LNCaP clone FGC (cell line): ENCODE results near the gene ANGPTL2.

ENCODE experiments used
- DNase-seq: peaks from one replicate; pipeline ENCODE4 v3.0.0-alpha.2; 2011; ENCODE audit warnings: low read depth
- H3K4me3 ChIP-seq: 2 replicates; pipeline ENCODE4 v1.5.1; 2011; ENCODE audit warnings: mild to moderate bottlenecking, low read depth, low read length, control low read depth
- TF ChIP-seq, protein P1 (sequence below): IDR thresholded peaks from 2 replicates; pipeline ENCODE4 v1.5.1; 2012; ENCODE audit warnings: mild to moderate bottlenecking; ENCODE audit not compliant: control insufficient read depth, insufficient read depth; ENCODE audit errors: extremely low read depth

Gene ANGPTL2

GRCh38 chr9:127087836-127088235 is 34.6 kb downstream of the ANGPTL2 start:
- no peak overlapping the region for H3K4me3 ChIP-seq
- no peak for DNase-seq
- TF ChIP-seq, protein P1, sequence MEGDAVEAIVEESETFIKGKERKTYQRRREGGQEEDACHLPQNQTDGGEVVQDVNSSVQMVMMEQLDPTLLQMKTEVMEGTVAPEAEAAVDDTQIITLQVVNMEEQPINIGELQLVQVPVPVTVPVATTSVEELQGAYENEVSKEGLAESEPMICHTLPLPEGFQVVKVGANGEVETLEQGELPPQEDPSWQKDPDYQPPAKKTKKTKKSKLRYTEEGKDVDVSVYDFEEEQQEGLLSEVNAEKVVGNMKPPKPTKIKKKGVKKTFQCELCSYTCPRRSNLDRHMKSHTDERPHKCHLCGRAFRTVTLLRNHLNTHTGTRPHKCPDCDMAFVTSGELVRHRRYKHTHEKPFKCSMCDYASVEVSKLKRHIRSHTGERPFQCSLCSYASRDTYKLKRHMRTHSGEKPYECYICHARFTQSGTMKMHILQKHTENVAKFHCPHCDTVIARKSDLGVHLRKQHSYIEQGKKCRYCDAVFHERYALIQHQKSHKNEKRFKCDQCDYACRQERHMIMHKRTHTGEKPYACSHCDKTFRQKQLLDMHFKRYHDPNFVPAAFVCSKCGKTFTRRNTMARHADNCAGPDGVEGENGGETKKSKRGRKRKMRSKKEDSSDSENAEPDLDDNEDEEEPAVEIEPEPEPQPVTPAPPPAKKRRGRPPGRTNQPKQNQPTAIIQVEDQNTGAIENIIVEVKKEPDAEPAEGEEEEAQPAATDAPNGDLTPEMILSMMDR = no peak

DNA sequence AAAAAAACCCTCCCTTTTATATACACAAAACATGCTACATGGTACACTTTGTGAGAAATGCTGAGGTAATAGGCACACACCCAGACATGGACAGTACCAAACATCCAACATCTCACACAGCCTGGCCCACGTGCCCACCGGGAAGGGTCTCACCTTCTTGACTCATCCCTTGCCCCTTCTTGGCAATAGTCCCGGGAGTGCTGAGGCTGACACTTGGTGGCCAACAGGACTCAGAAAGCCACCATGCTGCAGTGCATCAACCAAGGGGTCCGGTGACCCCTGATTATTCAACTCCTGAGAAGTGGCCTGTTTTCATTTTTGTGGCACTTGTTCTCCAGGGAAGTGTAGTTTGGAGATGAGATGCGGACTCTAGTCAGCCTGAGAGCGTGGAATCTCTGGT is 35.0 kb downstream of the ANGPTL2 start:
- TF ChIP-seq, protein P1 = no peak
- H3K4me3 ChIP-seq = no peak overlapping the region
- DNase-seq = no peak

DNA sequence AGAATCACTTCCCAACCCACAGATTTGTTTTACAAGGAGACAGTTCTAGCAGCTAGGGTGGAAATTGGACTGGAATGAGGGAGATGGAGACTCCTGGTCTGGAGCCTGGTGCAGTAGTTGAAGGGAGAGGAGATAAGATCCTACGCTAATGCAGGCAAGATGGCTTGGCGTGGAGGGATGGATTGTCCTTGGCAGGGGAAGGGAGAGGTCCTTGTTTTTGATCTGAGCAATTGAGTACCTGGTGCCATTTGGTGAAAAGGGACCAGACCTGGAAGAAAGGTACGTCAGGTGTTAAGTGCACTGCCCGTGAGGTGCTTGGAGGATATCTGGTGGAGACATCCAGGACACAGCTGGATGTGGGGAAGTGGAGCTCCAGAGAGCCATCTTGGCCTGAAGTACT is 35.7 kb downstream of the ANGPTL2 start:
- TF ChIP-seq, protein P1 = no peak
- DNase-seq = no peak
- H3K4me3 ChIP-seq = no peak overlapping the region

DNA sequence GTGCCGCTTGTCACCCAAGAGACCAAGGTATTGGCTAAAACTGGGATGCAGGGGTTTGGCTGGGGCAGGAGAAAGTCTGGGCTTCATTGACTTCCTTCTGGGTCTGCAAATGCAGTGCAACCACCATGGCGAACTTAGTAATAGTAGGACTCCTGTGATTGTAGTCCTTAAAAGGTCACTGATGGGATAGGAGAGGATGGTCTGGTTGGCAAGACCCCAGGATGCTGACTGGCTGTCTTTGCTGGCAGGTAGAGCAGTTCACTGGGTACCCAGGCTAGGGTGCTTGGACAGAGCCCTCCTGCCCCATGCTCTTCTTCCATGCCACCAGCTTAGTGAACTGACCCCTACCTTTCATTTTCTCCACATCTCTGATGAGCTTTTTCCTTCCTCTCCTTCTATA is 37.2 kb downstream of the ANGPTL2 start:
- H3K4me3 ChIP-seq = no peak overlapping the region
- TF ChIP-seq, protein P1 = no peak
- no peak for DNase-seq

- TF ChIP-seq, protein P1 = no peak
- no peak for DNase-seq
- H3K4me3 ChIP-seq = no peak overlapping the region
These were observed 38.1 kb downstream of the ANGPTL2 start for GRCh38 chr9:127084076-127085039.

DNA sequence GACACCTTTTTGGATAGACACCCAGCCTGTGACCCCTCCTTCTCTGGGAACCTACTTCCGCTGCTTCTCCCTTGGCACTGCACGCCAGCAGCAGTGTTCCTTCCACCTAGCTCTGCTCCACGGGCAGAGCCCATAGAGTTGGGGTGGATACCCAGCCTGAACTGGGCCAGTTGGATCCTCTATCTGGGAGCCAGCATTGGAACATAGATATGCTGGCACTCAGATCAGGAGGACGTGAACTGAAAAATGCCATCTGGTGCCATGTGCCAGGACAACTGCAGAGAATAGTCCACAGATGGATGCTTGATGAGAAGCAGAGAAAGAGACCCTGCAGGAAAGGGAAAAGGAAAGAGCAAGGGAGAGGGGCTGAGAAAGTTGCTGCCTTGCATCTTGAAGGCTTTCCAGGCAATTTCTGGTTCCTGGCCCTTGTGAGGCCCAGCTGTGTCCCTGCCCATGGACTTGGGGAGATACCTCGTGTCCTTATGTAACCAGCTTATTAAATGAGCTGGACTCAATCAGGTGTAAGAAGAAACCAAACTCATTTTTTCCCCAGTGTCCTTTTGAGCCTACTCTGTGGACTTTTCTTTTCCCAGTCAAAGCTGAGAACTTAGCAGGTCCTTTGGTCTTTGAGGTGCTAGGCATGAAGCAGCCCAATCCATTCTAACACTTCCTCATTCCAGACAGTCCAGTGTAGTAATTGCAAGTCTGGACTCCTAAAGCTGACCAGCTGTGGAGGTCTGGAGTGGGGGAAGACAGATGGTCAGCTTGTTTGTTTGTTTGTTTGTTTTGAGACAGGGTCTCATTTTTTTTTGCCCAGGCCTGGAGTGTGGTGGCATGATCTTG is 39.1 kb downstream of the ANGPTL2 start:
- TF ChIP-seq, protein P1 = no peak
- no peak overlapping the region for H3K4me3 ChIP-seq
- DNase-seq = no peak
